GM18502 (cell line): Measurements from ENCODE around the gene ASPSCR1.

Experiments used
- ATAC-seq: cut with Tn5 transposase; IDR thresholded peaks from one replicate; pipeline ENCODE4 v1.9.1; 2021; ENCODE audit warnings: mild to moderate bottlenecking; ENCODE audit not compliant: unreplicated experiment, poor library complexity

Gene ASPSCR1

DNA sequence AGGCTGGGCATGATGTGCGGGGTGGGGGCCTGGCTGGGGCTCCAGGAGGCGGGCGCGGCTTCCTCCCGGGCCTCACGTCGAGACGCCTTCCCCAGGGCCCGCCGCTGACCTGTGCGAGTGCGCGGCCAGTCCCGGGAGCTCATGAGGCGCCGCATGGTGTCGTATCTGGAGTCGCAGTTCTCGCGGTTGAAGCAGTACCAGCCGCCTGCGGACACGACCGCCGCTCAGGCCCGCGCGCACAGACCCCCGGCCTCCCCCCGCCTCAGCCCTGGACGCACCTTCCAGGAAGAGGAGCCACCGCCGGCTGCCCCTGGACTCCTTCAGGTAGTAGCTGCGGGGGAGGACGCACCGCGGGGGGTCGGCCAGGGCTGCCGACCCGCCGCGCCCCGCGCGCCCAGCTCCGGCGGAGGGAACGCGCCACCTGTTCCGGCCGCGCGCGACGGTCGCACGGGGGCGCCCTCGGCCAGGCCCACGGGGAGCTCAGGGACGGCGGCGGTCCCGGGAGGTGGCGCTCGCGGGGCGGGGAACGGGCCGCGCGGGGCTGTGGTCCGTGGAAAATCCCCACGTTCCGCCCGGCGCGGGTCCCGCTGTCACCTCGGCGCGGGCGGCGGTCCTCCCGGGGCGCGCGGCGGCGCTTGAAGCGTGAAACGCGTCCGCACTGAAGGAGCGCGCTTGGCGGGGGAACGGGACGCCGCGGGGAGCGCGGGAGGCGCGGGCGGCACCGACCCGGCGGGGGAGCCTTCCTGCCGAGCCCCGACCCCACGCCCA lies 17.9 kb upstream of the ASPSCR1 start:
- ATAC-seq, result peak; percentile 68

DNA sequence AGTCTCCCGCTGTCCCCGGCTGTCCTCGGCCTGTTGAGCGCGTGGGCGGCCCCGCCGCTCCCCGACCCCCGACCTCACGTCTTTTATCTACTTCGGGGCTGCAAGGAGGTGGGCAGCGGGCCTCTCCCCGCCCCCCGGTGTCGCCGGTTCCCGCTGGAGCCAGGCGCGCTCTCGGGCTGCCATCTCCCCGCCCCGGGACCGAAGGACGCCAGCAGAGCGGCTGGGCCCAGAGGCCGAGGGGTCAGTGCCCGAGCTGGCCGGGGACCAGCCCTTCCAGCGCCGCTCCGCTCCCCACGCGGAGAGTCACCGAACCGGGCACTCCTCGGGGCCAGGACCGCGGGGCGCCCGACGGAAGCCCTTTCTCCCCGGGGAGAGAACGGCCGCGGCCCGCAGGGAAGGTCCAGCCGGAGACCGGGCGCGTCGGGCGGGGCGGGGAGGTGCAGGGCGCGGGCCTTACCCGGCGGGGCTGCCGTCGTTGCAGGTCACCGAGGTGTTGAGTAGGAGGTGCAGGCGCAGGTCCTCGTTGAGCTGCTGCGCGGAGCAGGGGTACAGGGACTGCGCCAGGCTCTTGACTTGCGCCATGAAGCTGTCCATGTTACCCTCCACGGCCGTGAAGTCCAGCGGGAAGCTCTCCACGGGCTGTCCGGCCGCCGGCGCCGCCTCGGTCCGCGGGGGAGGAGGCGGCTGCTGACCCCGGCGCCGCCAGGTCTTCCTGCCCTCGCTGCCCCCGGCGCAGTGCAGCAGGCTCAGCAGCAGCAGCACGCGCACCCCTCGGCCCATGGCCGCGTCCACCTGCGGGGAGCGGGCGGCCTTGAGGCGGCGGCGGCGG lies 17.1 kb upstream of the ASPSCR1 start:
- no peak for ATAC-seq

DNA sequence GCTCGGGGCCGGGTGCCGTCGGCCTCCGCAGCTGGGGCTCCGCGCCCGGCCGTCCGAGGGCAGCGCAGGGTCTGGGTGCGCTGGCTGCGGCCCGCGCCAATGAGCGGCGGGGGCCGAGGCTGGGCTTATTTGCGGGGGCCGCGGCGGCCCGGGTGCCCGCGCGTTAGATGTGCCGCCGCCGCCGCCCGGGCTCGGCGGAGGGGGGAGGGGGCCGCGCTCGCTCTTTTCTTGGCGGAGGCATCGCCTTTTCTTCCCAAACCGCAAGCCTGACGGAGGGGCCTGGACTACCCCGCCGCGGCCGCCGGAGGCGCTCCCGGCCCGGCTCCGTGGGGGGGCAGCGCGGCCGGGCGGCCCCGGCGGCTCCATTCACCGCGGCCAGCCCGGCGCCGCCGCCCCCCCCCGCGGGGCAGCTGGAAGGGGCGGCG lies 16.3 kb upstream of the ASPSCR1 start, which contains the start of gene NOTUM:
Gene NOTUM, minus strand, starts transcription at position 101 of the 425 bp plus-strand sequence. CDS start 278 bp downstream, outside the sequence.
- no peak for ATAC-seq

DNA sequence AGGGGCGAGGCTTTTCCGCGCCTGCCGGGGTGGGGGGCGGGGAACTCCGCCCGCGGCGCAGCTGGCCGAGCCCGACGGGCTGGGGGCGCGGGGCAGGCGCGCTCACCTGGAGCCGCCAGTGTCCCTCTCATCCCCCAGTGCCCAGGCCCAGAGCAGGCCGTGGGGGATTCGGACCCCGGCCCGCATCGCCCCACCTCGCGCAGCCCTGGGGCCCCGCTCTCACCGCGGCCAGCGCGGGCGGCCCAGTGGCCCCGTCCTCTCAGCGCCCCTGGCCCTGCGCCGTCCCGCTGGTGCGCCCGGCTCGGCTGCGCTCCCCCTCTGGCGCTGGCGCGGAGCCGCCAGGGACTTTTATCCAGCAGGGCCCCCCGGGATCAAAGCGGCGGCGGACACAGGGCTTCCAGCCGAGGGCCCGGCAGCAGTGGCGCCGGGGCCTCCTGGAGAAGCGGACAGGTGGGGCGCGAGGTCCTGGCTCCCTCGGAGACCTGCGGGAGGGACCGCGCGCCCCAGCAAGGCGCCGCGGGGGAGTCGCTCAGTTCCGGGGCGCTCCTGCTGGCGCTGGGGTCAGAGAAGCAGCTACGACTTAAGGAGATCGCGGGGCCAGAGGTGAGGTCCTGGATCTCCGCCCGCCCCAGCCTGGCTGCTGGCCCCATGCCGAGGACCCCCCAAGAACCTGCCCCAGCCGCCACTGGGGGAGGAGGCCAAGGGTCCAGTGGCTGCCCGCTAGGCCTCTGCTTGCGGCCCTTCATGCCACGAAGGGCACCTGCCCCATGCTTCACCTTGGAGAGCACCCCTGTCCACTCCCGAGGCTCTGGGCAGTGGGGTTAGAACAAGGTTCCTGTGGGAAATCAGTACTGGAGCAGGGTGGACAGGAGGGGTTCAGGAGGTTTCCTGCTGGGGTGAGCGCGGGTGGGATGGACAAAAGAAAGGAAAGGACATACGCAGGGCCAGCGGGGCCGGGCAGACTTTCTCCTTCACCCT lies 15.6 kb upstream of the ASPSCR1 start:
- ATAC-seq, result no peak

GRCh38 chr17:81962499-81963441 lies 14.7 kb upstream of the ASPSCR1 start:
- no peak for ATAC-seq

- no peak for ATAC-seq
Measured at GRCh38 chr17:81964081-81964849, 13.2 kb upstream of the ASPSCR1 start.

- ATAC-seq, result no peak
Measured at GRCh38 chr17:81966343-81967243, 10.8 kb upstream of the ASPSCR1 start.

DNA sequence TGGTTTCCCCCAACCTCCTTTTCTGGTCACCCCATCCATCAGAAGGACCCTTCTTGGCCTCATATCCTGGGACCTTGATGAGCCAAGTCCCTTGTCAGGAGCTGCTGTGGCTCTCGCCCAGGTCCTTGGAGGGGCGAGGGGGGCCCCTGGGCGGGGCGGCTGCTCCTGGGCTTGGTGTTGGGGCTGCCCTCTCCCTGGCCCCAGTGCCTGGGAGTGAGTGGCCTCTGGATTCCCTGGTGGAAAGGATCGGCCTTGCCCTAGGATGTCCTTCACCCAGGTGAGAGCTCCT lies 10.2 kb upstream of the ASPSCR1 start:
- ATAC-seq, result no peak

- no peak for ATAC-seq
Measured at GRCh38 chr17:81967533-81968395, 9.7 kb upstream of the ASPSCR1 start.

DNA sequence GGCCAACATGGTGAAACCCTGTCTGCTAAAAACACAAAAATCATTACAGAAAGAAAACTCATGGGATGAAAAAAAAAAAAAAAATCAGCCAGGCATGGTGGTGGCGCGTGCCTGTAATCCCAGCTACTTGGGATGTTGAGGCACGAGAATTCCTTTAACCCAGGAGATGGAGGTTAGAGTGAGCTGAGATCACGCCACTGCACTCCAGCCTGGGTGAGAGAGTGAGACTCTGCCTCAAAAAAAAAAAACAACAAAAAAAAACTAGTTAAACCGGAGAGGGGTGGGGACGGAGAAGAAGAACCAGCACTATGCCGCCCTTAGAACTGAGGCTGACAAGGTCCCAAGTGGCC lies 9.1 kb upstream of the ASPSCR1 start:
- no peak for ATAC-seq

GRCh38 chr17:81968850-81969812 lies 8.3 kb upstream of the ASPSCR1 start:
- ATAC-seq, result no peak

- ATAC-seq, result no peak
Measured at GRCh38 chr17:81973432-81973831, 4.0 kb upstream of the ASPSCR1 start.

DNA sequence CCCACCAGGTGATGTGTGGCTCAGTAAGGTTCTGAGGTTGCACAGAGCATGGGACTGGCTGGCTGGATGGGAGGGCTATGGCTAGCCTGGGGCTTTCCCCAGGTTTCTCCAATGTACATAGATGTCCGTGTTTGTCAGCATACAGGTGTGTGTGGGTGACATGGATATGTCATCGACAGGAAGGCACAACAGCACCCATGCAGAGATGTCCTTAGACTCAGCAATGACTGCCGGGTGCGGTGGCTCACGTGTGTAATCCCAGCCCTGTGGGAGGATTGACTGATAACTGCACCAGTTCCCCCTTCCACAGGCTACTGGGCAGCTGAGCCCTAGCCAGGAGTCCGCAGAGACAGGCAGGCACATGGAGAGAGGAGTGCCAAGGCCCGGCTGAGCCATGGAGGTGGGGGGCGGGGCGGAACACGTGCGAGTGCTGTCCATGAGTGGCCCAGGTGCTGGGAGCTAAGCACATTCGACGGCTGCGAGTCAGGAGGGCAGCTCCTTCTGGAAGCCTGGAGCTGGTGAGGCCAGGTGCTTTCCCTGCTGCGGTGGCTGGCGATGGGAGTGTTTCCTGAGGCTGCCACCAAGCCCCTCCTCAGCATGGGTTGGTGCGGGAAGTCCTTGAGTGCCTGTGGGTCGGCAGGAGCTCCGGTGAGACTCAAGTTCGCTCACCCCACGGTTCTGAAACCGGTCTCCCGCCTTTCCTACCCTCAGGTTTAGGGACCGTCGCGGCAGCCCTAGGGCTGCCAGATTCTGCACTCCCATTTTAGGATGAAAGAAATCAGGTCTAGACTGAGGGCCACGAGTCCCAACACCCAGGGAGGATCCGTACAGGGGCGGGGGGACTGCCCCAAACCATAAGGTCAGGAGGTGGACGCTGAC lies 858 bp upstream of the ASPSCR1 start:
- peak; percentile 11 for ATAC-seq

- no peak for ATAC-seq
Measured at GRCh38 chr17:81978524-81979298, 1.3 kb downstream of the ASPSCR1 start.
